8988T (cell line): ENCODE results near the gene OPCML.

Experiments used
- DNase-seq: peaks from one replicate; pipeline ENCODE4 v3.0.0; 2011

The OPCML gene

DNA sequence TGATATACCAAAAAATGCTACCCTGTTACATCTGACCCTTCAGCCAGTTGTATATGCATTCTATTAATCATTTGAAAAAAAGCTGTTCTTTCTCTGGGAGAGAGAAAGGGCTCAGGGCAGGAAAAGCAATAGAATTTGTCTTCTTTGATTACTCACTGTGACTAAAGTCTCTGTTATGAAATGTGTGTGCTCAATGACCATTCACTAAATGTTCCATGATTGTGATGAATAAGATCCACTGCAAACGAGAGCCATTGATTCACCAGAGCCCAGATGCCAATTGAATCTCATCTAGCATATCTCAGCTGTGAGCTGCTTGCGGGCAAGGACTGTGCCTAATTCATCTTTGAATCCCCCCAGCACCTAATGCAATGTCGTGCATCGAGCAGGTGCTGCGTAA, 184.3 kb downstream of the OPCML start:
- no peak for DNase-seq

- DNase-seq: no peak
Observed at GRCh38 chr11:133346137-133346536, 186.2 kb downstream of the OPCML start.

DNA sequence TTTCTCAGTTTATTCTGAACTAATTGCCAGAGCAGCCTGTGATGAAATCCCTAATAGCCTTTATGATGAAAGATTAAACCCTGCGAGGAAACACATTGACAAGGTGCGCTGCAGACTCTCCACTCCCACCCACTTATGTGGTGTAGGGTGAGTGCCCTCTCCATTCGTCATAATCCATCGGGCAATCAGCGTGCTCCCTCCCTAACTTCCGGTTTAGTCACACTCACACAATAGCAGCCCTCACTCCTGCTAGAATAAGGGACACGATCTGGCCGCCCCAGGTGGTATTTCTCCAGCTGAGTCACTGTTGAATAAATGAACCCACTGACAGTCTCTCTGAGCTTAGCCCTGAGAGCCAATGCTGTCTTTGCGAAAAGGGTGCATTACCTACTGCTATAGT, 188.3 kb downstream of the OPCML start:
- DNase-seq: no peak

DNA sequence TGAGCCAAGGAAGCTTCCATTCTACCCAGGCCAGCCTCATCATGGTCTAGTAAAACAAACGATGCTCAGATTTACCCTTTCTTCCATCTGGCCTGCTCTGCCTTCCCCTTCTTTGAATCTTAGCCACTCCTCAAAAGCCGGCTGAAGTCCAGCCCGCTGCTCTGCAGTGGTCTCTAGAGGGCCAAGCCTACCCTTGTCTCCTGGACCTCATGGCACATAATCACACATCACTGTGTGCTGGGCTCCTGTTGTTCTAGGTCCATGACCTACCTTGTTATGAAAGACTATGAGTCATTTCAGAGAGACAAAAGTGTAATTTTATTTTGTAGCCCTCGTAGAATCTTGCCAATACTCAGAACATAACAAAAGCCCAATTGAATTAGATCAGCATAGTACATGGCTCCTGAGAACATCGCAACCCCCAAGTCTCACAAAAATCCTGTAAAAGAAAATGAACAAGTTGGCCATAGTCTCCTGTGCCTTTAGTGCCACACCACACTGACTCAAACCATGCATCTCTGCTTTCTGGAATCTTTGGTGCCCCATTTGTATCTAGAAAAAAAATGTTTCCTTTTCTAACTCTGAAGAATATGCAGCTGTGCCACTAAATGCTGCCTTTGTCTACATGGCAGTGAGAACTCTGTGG, 192.7 kb downstream of the OPCML start:
- DNase-seq: no peak

- no peak for DNase-seq
Observed at GRCh38 chr11:133338588-133338987, 193.7 kb downstream of the OPCML start.

- DNase-seq: no peak
Observed at GRCh38 chr11:133337951-133338418, 194.3 kb downstream of the OPCML start.

GRCh38 chr11:133337193-133337592, 195.1 kb downstream of the OPCML start:
- no peak for DNase-seq

DNA sequence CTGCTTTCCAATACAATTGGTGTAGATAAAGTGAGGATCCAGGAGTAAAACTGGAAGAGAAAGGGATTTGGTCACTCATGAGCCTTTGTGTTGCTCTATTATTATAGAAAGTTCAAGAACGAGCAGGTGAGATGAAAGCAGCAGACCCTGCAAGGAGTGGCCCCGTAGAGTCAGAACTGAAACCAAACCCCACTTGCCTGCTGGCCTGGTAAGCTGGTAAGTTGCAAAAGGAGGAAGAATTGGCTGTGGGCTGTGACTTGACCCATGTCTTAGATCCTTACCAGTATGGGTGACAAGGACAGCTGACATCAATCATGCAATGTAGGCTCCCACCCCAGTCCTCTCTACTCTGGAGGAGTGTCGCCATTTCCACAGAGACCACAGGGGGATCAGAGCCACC, 201.3 kb downstream of the OPCML start:
- DNase-seq: no peak

DNA sequence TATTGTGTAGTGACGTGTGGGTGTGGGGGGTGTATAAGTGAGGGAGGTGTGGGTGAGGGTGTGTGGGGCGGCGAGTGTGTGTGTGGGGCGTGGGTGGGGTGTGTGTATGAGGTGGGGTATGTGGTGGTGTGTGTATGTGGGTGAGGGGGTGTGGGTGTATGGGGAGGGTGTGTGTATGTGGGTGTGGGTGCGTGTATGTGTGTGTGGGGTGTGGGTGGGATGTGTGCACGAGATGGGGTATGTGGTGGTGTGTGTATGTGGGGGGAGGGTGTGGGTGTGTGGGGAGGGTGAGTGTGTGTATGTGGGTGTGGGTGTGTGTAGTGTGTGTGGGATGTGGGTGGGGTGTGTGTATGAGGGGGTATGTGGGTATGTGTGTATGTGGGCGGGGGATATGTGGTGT, 205.5 kb downstream of the OPCML start:
- DNase-seq: no peak

GRCh38 chr11:133326332-133326731, 206.0 kb downstream of the OPCML start:
- no peak for DNase-seq

DNA sequence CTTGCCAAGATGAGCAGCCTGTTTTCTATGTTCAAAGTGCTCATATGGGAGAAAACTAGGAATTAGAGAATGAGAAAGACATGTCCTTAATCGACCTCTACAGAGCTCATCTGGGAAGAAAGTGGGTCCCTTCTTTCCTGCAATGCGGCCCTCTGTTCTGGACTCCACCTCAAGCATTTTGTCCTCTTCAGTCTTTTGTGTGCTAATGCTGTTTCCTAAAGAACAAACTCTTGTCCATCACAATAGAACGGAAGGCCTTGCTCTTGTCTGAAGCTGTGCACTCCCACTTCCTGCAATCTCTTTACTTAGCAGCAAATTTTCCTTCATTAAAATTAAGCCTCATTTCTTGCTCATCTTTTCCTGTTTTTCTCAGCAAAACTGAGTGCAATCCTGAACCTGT, 206.6 kb downstream of the OPCML start:
- no peak for DNase-seq

- no peak for DNase-seq
Observed at GRCh38 chr11:133323354-133323753, 208.9 kb downstream of the OPCML start.

- no peak for DNase-seq
Observed at GRCh38 chr11:133318221-133318620, 214.1 kb downstream of the OPCML start.

DNA sequence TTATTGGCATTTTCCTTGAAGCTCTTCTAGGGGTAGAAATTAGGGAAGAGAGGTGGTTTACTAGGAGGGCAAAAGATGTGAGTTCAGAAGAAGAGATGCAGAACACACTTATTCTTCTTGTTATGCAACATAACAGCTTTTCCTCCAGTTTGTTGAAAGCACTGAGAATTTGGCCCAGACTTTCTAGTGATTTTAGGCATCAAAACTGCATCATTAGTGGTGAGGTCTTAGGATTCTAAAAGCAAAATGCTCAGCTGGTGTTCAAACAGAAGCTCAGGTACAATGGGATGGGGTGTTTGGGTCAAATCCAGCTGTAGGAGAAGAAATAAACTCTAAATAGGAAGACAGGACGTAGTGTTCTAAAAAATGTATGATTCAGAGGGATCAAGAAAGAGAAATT, 221.1 kb downstream of the OPCML start:
- no peak for DNase-seq

- DNase-seq: no peak
Observed at GRCh38 chr11:133306019-133306418, 226.3 kb downstream of the OPCML start.

GRCh38 chr11:133305208-133305956, 226.9 kb downstream of the OPCML start:
- no peak for DNase-seq

DNA sequence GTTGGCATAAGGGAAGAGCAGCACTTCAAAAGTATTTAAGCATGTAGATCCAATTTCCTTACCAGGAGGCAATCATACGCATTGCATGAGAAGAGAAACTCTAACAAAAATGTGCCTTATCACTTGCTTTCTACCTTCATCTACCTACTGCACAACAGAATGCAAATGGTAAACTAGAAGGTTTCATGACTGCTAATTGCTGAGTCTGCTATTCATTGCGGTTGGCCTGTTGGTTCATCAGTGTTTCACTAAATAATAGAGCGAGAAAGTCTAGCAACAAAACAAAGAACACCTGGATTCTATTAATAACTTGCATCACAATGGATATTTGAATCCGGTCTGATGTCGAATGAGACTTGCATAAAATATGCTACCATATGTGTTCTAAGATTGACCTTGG, 229.0 kb downstream of the OPCML start:
- DNase-seq: no peak

- DNase-seq: no peak
Observed at GRCh38 chr11:133302056-133302455, 230.2 kb downstream of the OPCML start.

DNA sequence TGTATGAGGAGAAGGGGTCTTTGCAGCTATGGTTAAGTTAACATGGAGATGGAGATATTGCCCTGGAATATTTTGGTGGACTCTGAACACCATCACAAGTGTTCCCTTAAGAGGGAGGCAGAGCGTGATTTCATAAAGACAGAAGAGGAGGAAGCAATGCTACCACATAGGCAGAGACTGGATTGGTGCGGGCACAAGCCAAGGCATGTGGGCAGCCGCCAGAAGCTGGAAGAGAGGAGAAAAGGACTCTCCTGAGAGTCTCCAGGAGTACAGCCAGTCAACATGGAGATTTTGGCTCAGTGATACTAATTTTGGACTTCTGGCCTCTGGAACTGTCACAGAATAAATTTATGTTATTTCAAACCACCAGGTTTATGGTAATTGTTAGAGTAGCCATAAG, 231.6 kb downstream of the OPCML start:
- no peak for DNase-seq

DNA sequence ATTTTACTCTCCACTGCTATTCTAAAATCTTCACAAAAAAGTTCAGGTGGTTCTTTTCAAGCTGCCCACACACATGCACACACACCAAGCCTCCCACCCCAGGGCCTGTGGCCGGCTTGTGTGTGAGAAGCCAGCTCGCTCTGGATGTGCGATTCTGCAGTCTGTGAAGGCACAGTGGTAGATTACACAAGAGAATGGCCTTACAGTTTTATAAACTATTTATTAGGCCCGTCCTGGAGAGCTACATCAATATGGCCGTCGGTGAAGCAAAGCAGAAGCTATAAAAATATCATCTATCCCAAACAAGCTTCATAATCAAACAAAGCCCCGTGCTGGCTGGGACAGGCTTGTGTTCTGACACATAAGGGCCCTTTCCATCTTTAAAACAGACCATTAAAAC, 240.5 kb downstream of the OPCML start:
- no peak for DNase-seq

- no peak for DNase-seq
Observed at GRCh38 chr11:133285359-133285758, 246.9 kb downstream of the OPCML start.

GRCh38 chr11:133284156-133284555, 248.1 kb downstream of the OPCML start:
- DNase-seq: no peak

GRCh38 chr11:133277886-133278285, 254.4 kb downstream of the OPCML start:
- no peak for DNase-seq

DNA sequence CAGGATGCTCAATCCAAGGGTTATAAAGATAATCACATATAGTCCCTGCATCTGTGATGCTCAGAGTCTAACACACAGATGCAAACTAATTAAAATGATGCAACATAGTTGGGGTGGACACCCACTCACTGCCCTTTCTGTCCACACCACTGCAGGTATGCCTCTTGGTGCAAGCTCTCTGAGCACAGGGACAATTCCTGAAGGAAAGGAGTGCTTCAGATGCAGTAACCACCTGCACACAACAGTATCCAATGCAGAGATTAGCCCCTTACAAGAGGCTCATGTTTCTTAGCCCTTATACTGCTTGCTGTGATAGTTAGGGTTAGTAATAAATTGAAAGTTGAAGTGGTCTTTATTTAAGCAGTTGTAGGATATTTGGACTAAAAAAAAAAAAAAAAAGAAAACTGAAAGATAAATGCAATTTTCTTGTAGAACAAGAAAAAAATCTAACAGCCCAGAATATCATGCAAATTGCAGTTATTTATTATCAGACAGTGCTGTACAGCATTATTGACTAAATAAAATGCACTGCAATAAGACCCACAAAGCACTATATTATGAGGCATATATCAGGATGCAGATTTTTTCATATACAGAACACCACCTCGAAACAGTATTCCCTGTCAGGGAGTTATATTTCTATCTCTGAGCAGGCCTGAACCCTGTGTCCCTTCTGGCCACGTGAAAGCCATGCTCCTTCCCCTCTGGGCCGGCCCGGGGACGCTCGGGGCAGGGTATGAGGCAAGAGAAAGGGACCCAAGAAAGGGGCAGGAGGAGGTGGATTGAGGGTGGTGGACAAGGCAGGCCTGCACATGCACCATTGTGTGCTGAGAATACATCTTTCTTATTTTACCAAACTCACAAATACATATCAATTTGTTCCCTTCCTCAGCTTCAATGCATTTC, 260.2 kb downstream of the OPCML start:
- DNase-seq: no peak
